ENCODE results near the gene ACAD11. TPM values are rescaled to one million over a fixed set of nuclear protein-coding genes. Genes with fewer than 3 reads are reported as not detected.
A peak's percentile ranks its signal among the peaks of the same experiment; 100 is the strongest.

The ACAD11 gene
- total RNA-seq, 4 donors from 2014 or later, result 9.1 to 20.1 (median 16.0) TPM

GRCh38 chr3:132538072-132538471 lies 121.5 kb downstream of the ACAD11 start:
- DNase-seq (ENCODE audit: low spot score in 2 of 2), result no peak
- TF ChIP-seq POLR2A (IDR thresholded peaks at IDR 0.05) (no peak), CTCF (IDR thresholded peaks at IDR 0.05) (no peak)
- H3K4me3 ChIP-seq (ENCODE audit: low read depth, poor library complexity, severe bottlenecking), result no peak overlapping the region
- 52 to 73% methylated on average over 5 of the region's 5 CpGs for WGBS, 2 donors
- intact Hi-C loops (cut with DNase I; ENCODE audit: low total_unique reads), result loop anchor here (5.0 kb wide), 1 partner anchor 104 kb away; no protein-coding TSS in a partner anchor

GRCh38 chr3:132537297-132537696 lies 122.3 kb downstream of the ACAD11 start:
- no peak for TF ChIP-seq CTCF (IDR thresholded peaks at IDR 0.05)
- no peak for TF ChIP-seq POLR2A (IDR thresholded peaks at IDR 0.05)
- no peak for DNase-seq (ENCODE audit: low spot score in 2 of 2)
- no peak overlapping the region for H3K4me3 ChIP-seq (ENCODE audit: low read depth, poor library complexity, severe bottlenecking)
- intact Hi-C loops (cut with DNase I; ENCODE audit: low total_unique reads), result loop anchor here (5.0 kb wide), 1 partner anchor 105 kb away; no protein-coding TSS in a partner anchor
- 83 to 93% methylated on average over 1 of the region's 1 CpG for WGBS, 2 donors

- DNase-seq (ENCODE audit: low spot score in 2 of 2), result no peak
- TF ChIP-seq POLR2A (IDR thresholded peaks at IDR 0.05) (no peak), CTCF (IDR thresholded peaks at IDR 0.05) (no peak)
- 82 to 83% methylated on average over 3 of the region's 3 CpGs for WGBS, 2 donors
- intact Hi-C loops (cut with DNase I; ENCODE audit: low total_unique reads), result loop anchor here (5.0 kb wide), 1 partner anchor 106 kb away; no protein-coding TSS in a partner anchor
- no peak overlapping the region for H3K4me3 ChIP-seq (ENCODE audit: low read depth, poor library complexity, severe bottlenecking)
Observed at GRCh38 chr3:132536442-132537153, 123.0 kb downstream of the ACAD11 start.

GRCh38 chr3:132535575-132536441 lies 123.8 kb downstream of the ACAD11 start:
- WGBS, 2 donors, result 45 to 50% methylated on average over 7 of the region's 7 CpGs
- TF ChIP-seq POLR2A (IDR thresholded peaks at IDR 0.05) (no peak), CTCF (IDR thresholded peaks at IDR 0.05) (no peak)
- intact Hi-C loops (cut with DNase I; ENCODE audit: low total_unique reads), result loop anchor here (5.0 kb wide), 1 partner anchor 106 kb away; no protein-coding TSS in a partner anchor
- no peak overlapping the region for H3K4me3 ChIP-seq (ENCODE audit: low read depth, poor library complexity, severe bottlenecking)
- DNase-seq (ENCODE audit: low spot score in 2 of 2), result peak; percentile 74 to 89

GRCh38 chr3:132530624-132531023 lies 129.0 kb downstream of the ACAD11 start:
- TF ChIP-seq CTCF (IDR thresholded peaks at IDR 0.05), result no peak
- no peak for TF ChIP-seq POLR2A (IDR thresholded peaks at IDR 0.05)
- DNase-seq (ENCODE audit: low spot score in 2 of 2), result no peak
- H3K4me3 ChIP-seq (ENCODE audit: low read depth, poor library complexity, severe bottlenecking), result no peak overlapping the region
- intact Hi-C loops (cut with DNase I; ENCODE audit: low total_unique reads), result no loop called here
- 92 to 95% methylated on average over 3 of the region's 3 CpGs for WGBS, 2 donors

Measured in lower leg skin (tissue), 4 donors.